Gastrocnemius medialis (tissue), 4 donors: Measurements from ENCODE around the gene LEF1.

ENCODE experiments used
- CTCF ChIP-seq, 5 experiments: fragments of 450-650 bp in 3 of 5; fragments of 200-600 bp in 2 of 5; sonication (generic) in 2 of 5; IDR thresholded peaks in 4 of 5; conservative IDR thresholded peaks in 1 of 5; 1 replicate in 4 of 5; 2 replicates in 1 of 5; pipeline ENCODE4 v1.5.1; 2016 to 2019; ENCODE audit warnings: antibody characterized with exemption in 5 of 5, mild to moderate bottlenecking in 3 of 5, moderate library complexity in 3 of 5
- POLR2A ChIP-seq, 2 donors: fragments of 450-650 bp; IDR thresholded peaks; one replicate each; pipeline ENCODE4 v1.6.1; 2017; ENCODE audit warnings: antibody characterized with exemption in 2 of 2, mild to moderate bottlenecking in 2 of 2, moderate library complexity in 2 of 2

- TF ChIP-seq CTCF (IDR thresholded peaks at IDR 0.05 in 4 of 5, conservative IDR thresholded peaks at IDR 0.05 in 1 of 5) (no peak), POLR2A (IDR thresholded peaks at IDR 0.05) (no peak)
These were observed 42.5 kb upstream of the LEF1 start for GRCh38 chr4:108210989-108211835.
